ENCODE measurements around the gene TBCD. TPM values are rescaled to one million over a fixed set of nuclear protein-coding genes. Genes with fewer than 3 reads are reported as not detected.

Gene TBCD
- total RNA-seq, 2 experiments from 2014 or later, result 77.8 to 85.8 TPM

- Mint-ChIP-seq H3K27me3 (no peaks in the 10 kb centered on the region), H3K4me3 (no peak overlapping the region), H3K4me1 (ENCODE audit: low read depth) (peaks cover 2% of the 10 kb centered on the region), H3K9me3 (peaks cover 6% of the 10 kb centered on the region), H3K36me3 (ENCODE audit: low read depth) (peaks cover 25% of the 10 kb centered on the region), H3K27ac (no peak overlapping the region)
- intact Hi-C loops (cut with micrococcal nuclease), result no loop called here
- CTCF ChIA-PET, result no interaction called here
- DNase-seq (no peak), ATAC-seq (no peak)
- no peak for TF ChIP-seq CTCF (IDR thresholded peaks at IDR 0.05)
- POLR2A ChIA-PET, result interaction anchor here (1.0 kb wide), 1 partner anchor 13 kb away, joined by 5 read pairs; the partner anchor contains the start of gene FN3KRP
Observed at GRCh38 chr17:82729479-82730260, 22.2 kb upstream of the TBCD start.

- peaks cover 2% of the 10 kb centered on the region for H3K4me1 Mint-ChIP-seq (ENCODE audit: low read depth)
- POLR2A ChIA-PET, result interaction anchor here (1.7 kb wide), 1 partner anchor 15 kb away, joined by 5 read pairs; no protein-coding TSS in a partner anchor
- intact Hi-C loops (cut with micrococcal nuclease), result no loop called here
- H3K27me3 Mint-ChIP-seq, result no peaks in the 10 kb centered on the region
- no peak overlapping the region for H3K27ac Mint-ChIP-seq
- ATAC-seq (no peak), DNase-seq (no peak)
- H3K9me3 Mint-ChIP-seq, result peaks cover 6% of the 10 kb centered on the region
- CTCF ChIA-PET, result no interaction called here
- peaks cover 20% of the 10 kb centered on the region for H3K36me3 Mint-ChIP-seq (ENCODE audit: low read depth)
- TF ChIP-seq CTCF (IDR thresholded peaks at IDR 0.05), result no peak
- no peak overlapping the region for H3K4me3 Mint-ChIP-seq
Observed at GRCh38 chr17:82732118-82732743, 19.6 kb upstream of the TBCD start.

- H3K36me3 Mint-ChIP-seq (ENCODE audit: low read depth), result peaks cover 20% of the 10 kb centered on the region
- ATAC-seq (peak; percentile 61), DNase-seq (peak; percentile 20)
- no peaks in the 10 kb centered on the region for H3K27me3 Mint-ChIP-seq
- no peak for TF ChIP-seq CTCF (IDR thresholded peaks at IDR 0.05)
- intact Hi-C loops (cut with micrococcal nuclease), result no loop called here
- ChIA-PET CTCF (interaction anchor here (1.3 kb wide), 1 partner anchor 66 kb away, joined by 3 read pairs; no protein-coding TSS in a partner anchor), POLR2A (interaction anchor here (1.3 kb wide), 1 partner anchor 18 kb away, joined by 3 read pairs; the partner anchor contains the start of gene FN3KRP)
- H3K27ac Mint-ChIP-seq, result no peak within 1 kb of the TSS
- peaks cover 2% of the 10 kb centered on the region for H3K4me1 Mint-ChIP-seq (ENCODE audit: low read depth)
- peaks cover 9% of the 10 kb centered on the region for H3K9me3 Mint-ChIP-seq
- H3K4me3 Mint-ChIP-seq, result peak within 1 kb of the TSS; percentile 44
Observed at GRCh38 chr17:82734987-82735866, 16.6 kb upstream of the TBCD start, which contains the start of gene FN3K. FN3K (plus strand) TSS chr17:82735615; CDS start chr17:82735637, 22 bp downstream.

- DNase-seq (no peak), ATAC-seq (no peak)
- H3K9me3 Mint-ChIP-seq, result peaks cover 17% of the 10 kb centered on the region
- CTCF ChIA-PET, result interaction anchor here (0.8 kb wide), 1 partner anchor 39 kb away, joined by 3 read pairs; no protein-coding TSS in a partner anchor
- H3K4me1 Mint-ChIP-seq (ENCODE audit: low read depth), result peaks cover 2% of the 10 kb centered on the region
- TF ChIP-seq CTCF (IDR thresholded peaks at IDR 0.05), result no peak
- H3K4me3 Mint-ChIP-seq, result peak overlapping the region; percentile 44
- H3K36me3 Mint-ChIP-seq (ENCODE audit: low read depth), result peaks cover 32% of the 10 kb centered on the region
- POLR2A ChIA-PET, result interaction anchor here (0.8 to 1.3 kb wide), 2 partner anchors 20 to 229 kb away, joined by 3 read pairs; partner anchors contain the start of gene FN3KRP
- H3K27ac Mint-ChIP-seq, result no peak overlapping the region
- no peaks in the 10 kb centered on the region for H3K27me3 Mint-ChIP-seq
- intact Hi-C loops (cut with micrococcal nuclease), result no loop called here
Observed at GRCh38 chr17:82736511-82737185, 15.2 kb upstream of the TBCD start.

Data from activated CD8-positive, alpha-beta T cell treated with anti-CD3 and anti-CD28 coated beads for 36 hours (primary cell).